ENCODE results near the gene PAPOLB.

Gene PAPOLB

GRCh38 chr7:4820405-4820966 is 41.3 kb downstream of the PAPOLB start:
- DNase-seq: no peak

DNA sequence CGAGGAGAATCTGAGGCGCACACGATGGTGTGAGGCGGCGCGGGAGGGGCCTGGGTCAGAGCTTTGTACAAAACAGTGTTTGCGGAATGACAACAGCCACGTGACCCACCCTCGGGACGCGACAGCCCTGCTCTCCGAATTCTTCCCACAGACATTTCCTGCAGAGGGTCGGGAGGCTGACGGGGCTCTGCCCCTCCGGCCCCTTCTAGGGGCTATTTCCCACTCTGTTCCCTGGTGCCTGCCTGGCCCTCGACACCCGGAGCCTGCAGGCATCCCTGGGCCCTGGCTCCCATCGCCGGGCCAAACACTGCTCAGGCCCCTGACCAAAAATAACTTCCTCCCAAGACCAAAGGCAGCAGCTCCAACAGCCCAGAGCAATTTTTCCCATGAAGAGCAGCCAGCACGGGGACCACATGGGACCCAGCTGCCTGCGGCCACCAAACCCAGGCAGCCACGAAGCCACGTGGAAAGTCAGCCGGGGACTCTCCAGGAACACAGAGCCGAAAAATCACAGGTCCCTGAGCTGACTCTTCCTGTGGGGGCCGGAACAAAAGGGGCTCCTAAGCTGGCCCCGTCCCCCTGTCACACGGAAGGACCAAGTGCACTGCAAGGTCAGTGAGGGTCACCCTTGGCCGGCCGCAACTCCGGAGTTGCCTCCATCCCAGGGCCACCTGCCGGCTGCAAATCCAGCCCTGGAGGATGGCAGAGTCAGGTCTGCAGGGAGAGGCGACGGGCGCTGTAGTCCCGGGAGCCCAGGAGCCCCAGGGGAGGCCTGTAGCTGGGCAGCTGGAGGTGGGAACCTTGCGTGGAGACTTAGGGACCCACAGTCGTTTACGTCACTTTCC is 42.0 kb downstream of the PAPOLB start:
- no peak for DNase-seq

GRCh38 chr7:4818000-4818794 is 43.6 kb downstream of the PAPOLB start:
- no peak for DNase-seq

DNA sequence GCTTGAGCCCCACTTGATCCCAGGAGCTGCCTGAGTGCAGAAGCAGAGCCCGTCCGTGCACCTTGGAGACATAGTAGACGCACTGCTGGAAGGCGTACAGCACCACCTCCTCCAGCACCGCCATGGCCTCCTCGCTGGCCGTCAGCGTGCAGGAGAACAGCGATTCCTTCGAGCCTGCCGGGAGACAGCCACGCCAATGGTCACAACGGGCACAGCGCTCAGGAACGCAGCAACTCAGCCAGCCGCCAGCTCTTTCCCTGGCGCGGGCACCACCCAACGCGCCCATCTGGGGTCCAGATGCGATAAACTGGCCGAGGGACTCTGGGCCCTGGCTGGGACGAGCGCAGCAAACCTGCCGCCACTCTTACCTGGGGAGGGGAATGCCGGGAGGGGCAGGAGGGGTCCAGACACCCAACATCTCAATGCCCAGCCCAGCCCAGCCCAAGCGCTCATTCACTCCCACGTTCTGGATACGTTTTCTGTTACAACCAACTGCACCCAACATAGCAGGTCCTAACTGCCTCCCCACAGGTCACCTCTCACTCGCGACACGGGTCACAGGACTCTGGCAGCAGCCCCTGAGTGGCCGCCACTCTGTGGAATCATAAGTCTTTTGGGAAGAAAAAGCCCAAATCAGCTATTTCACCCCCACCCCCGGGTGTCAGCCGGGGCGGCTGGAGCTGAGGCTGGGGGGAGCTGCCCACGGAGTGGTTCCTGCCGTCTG is 44.5 kb downstream of the PAPOLB start:
- DNase-seq: no peak

GRCh38 chr7:4816419-4817080 is 45.3 kb downstream of the PAPOLB start:
- no peak for DNase-seq

GRCh38 chr7:4815609-4816418 is 46.0 kb downstream of the PAPOLB start:
- no peak for DNase-seq

DNA sequence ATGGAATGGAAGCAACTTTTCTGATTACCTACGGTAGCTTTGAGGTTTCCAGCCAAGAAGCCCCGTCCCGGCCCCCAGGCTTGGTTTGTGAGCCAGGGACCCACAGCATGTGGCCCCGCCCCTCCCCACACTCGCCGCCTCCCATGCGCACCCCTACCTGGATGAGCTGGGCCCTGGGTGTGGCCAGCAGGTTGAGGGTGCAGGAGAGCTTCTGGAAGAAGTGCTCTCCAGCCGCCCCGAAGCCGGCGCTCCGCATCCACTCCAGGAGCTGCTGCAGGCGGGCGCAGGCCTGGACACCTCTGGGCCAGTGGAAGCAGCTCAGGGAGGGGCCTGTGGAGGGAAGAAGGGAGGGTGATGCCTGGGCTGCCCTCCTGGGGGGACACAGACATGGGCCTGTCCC is 46.7 kb downstream of the PAPOLB start:
- DNase-seq: no peak

DNA sequence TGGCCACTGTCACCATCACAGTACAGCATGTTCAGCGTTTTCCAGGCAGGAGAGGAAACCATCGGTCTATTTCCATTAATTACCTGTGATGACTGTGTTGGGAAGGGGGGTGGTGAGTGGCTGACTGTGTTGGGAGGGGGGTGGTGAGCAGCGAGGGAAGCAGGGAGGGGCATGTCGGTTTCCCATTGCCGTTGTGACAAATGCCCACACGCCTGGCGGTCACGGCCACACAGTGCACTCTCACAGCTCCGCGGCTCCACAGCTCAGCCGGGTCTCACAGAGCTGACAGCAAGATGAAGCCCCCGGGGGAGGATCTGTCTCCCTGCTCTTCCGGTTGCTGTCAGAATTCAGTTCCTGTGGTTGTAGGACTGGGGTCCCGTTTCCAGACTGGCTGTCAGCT is 47.4 kb downstream of the PAPOLB start:
- no peak for DNase-seq

DNA sequence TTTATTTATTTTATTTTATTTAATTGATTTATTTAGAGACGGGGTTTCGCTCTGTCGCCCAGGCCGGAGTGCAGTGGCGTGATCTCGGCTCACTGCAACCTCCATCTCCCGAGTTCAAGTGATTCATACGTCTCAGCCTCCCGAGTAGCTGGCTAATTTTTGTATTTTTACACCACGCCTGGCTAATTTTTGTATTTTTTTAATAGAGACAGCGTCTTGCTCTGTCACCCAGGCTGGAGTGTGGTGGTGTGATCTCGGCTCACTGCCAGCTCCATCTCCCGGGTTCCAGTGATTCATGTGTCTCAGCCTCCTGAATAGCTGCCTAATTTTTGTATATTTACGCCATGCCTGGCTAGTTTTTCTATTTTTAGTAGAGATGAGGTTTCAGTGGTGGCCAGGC is 52.2 kb downstream of the PAPOLB start:
- no peak for DNase-seq

DNA sequence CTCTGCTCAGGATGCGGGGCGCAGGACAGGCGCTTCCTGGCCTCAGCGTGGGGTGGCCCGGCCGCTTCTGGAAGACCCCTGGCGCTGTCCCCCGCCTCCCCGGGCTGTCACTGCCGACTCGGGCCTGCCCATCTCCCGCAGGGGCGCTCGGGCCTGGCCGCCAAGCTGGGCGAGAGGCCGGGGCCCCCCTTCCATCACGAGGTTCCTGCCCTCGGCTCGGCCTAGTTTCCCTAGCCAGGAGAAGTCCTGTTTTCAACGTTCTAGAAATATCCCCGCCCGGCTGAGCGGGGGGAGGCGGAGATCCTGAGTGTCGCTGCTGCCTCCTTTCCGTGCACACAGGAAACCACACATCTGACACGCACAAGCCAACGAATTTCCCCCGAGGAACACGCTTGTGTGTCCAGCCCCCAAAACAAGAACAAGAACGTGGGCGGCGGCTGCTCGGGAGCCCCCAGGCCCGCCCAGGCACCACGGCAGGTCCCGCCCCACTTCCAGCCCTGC is 52.7 kb downstream of the PAPOLB start:
- DNase-seq: peak; percentile 42

- DNase-seq: no peak
These were observed 53.3 kb downstream of the PAPOLB start for GRCh38 chr7:4808565-4808964.

DNA sequence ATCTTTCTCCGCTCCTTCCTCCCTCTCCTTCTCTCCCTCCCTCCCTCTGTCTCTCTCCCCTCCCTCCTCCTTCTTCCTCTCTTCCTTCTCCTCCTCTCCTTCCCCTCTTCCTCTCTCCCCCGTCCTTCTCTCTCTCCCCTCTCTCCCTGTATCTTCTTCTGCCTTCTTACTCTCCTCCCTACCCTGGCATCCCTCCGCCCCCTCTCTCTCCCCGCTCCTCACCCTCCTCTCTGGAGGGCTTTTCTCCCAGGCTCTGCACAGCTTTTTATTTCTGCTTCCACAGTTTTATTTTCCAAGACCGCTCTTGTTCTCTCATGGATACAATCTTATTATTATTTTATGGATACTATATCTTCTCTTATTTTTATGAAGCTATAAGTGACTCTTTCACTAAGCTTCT is 53.8 kb downstream of the PAPOLB start:
- DNase-seq: no peak
